ENCODE results near the gene NELFA.

DNA sequence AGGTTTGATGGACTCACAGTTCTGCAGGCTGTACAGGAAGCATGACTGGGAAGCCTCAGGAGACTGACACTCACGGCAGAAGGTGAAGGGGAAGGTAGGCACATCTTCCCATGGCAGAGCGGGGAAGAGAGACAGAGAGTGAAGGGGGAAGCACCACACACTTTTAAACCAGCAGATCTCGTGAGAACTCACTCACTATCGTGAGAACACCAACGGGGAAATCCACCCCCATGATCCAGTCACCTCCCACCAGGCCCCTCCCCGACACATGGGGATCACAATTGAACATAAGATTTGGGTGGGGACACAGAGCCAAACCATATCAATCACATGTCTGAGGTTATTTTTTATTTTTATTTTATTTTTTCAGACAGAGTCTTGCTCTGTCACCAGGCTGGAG lies 45.4 kb upstream of the NELFA start:
- TF ChIP-seq, protein P1, sequence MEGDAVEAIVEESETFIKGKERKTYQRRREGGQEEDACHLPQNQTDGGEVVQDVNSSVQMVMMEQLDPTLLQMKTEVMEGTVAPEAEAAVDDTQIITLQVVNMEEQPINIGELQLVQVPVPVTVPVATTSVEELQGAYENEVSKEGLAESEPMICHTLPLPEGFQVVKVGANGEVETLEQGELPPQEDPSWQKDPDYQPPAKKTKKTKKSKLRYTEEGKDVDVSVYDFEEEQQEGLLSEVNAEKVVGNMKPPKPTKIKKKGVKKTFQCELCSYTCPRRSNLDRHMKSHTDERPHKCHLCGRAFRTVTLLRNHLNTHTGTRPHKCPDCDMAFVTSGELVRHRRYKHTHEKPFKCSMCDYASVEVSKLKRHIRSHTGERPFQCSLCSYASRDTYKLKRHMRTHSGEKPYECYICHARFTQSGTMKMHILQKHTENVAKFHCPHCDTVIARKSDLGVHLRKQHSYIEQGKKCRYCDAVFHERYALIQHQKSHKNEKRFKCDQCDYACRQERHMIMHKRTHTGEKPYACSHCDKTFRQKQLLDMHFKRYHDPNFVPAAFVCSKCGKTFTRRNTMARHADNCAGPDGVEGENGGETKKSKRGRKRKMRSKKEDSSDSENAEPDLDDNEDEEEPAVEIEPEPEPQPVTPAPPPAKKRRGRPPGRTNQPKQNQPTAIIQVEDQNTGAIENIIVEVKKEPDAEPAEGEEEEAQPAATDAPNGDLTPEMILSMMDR (IDR thresholded peaks at IDR 0.05), result no peak
- TF ChIP-seq POLR2A (IDR thresholded peaks at IDR 0.05) (no peak), POLR2AphosphoS5 (IDR thresholded peaks at IDR 0.05) (no peak)
